OCI-LY7 (cell line): ENCODE data around the gene SLC9C1. TPM values are rescaled to one million over a fixed set of nuclear protein-coding genes. Genes with fewer than 3 reads are reported as not detected.
A peak's percentile ranks its signal among the peaks of the same experiment; 100 is the strongest.

Experiments used
- BruUV-seq: library from RNA; stranded (reverse); fragments of 400-500 nt; replicated peaks from 2 replicates; lab custom pipeline; 2021; lab: Mats Ljungman, UMichigan
- CTCF ChIA-PET: fragments of 300-600 bp; sonication (Branson Sonifier 250); formaldehyde crosslinking; loops from one replicate; lab custom pipeline; 2022; ENCODE audit warnings: antibody characterized with exemption; ENCODE audit not compliant: unreplicated experiment; lab: Charles Lee
- POLR2A ChIA-PET: fragments of 300-600 bp; sonication (Branson Sonifier 250); formaldehyde crosslinking; loops from one replicate; lab custom pipeline; 2022; ENCODE audit warnings: antibody characterized with exemption; lab: Charles Lee
- DNase-seq: peaks from one replicate; pipeline ENCODE4 v3.0.0-alpha.2; 2015; ENCODE audit warnings: low spot score
- H2AFZ ChIP-seq: fragments of 200-600 bp; sonication (generic), shearing (Covaris generic); 2 replicates; pipeline ENCODE4 v1.6.1; 2014; ENCODE audit warnings: mild to moderate bottlenecking, antibody characterized with exemption, low read length, moderate library complexity
- H3K27ac ChIP-seq: fragments of 200-600 bp; sonication (generic); 2 replicates; pipeline ENCODE4 v1.5.1; 2014; ENCODE audit warnings: mixed run types, low read depth, mild to moderate bottlenecking, moderate library complexity, low read length, inconsistent platforms; ENCODE audit not compliant: poor library complexity, severe bottlenecking
- H3K36me3 ChIP-seq: fragments of 200-600 bp; sonication (generic); 2 replicates; pipeline ENCODE4 v1.6.1; 2014; ENCODE audit warnings: mild to moderate bottlenecking, antibody characterized with exemption, low read length, moderate library complexity, mixed read lengths; ENCODE audit not compliant: insufficient read depth
- H3K4me1 ChIP-seq: fragments of 200-600 bp; sonication (generic); 2 replicates; pipeline ENCODE4 v1.5.1; 2014; ENCODE audit warnings: mild to moderate bottlenecking, low read length; ENCODE audit not compliant: insufficient read depth, poor library complexity, severe bottlenecking
- H3K4me2 ChIP-seq: fragments of 200-600 bp; sonication (generic); 2 replicates; pipeline ENCODE4 v1.6.1; 2014; ENCODE audit warnings: mild to moderate bottlenecking, low read length
- H3K4me3 ChIP-seq: fragments of 200-600 bp; sonication (generic); 2 replicates; pipeline ENCODE4 v1.5.1; 2014; ENCODE audit warnings: mild to moderate bottlenecking, low read depth, low read length; ENCODE audit not compliant: poor library complexity, severe bottlenecking
- H3K79me2 ChIP-seq: fragments of 200-600 bp; sonication (generic); 2 replicates; pipeline ENCODE4 v1.6.1; 2016; ENCODE audit warnings: low read depth, mild to moderate bottlenecking, low read length, moderate library complexity, mixed read lengths; ENCODE audit not compliant: insufficient read depth
- H3K9me2 ChIP-seq: fragments of 200-600 bp; sonication (generic); 2 replicates; pipeline ENCODE4 v1.6.1; 2016; ENCODE audit warnings: mild to moderate bottlenecking, low read length, mixed read lengths; ENCODE audit not compliant: insufficient read depth
- H3K9me3 ChIP-seq: fragments of 200-600 bp; sonication (generic); 2 replicates; pipeline ENCODE4 v1.6.1; 2014; ENCODE audit warnings: mild to moderate bottlenecking, mixed run types, low read length, mixed read lengths
- H4K20me1 ChIP-seq: fragments of 200-600 bp; sonication (generic); 2 replicates; pipeline ENCODE4 v1.6.1; 2014; ENCODE audit warnings: mild to moderate bottlenecking, antibody characterized with exemption, low read length, moderate library complexity, mixed read lengths; ENCODE audit not compliant: insufficient read depth
- EZH2phosphoT487 ChIP-seq: fragments of 200-600 bp; sonication (generic); IDR thresholded peaks from 2 replicates; pipeline ENCODE4 v1.6.1; 2018; ENCODE audit warnings: low read depth, borderline replicate concordance, mild to moderate bottlenecking, mixed run types, antibody characterized with exemption, low read length, moderate library complexity, mixed read lengths
- intact Hi-C: fragments of 100-400 bp; cut with micrococcal nuclease; formaldehyde crosslinking; loops from one replicate; pipeline ENCODE4 v1.10.0; 2022; ENCODE audit not compliant: unreplicated experiment
- total RNA-seq, 2 experiments: library from RNA; depleted of rRNA in 1 of 2; stranded (reverse); fragments of >200 nt in 1 of 2; shearing (Covaris generic) in 1 of 2; gene quantifications; 2 replicates each; pipeline ENCODE4 v1.2.3, GENCODE V29; 2014 to 2022
- TF ChIP-seq, protein P1 (sequence below): fragments of 200-600 bp; sonication (generic); conservative IDR thresholded peaks from 2 replicates; pipeline ENCODE4 v1.5.1; 2014; ENCODE audit warnings: mild to moderate bottlenecking, antibody characterized with exemption, low read length, moderate library complexity, mixed read lengths

The SLC9C1 gene
- total RNA-seq, 2 experiments from 2014 or later: not detected

DNA sequence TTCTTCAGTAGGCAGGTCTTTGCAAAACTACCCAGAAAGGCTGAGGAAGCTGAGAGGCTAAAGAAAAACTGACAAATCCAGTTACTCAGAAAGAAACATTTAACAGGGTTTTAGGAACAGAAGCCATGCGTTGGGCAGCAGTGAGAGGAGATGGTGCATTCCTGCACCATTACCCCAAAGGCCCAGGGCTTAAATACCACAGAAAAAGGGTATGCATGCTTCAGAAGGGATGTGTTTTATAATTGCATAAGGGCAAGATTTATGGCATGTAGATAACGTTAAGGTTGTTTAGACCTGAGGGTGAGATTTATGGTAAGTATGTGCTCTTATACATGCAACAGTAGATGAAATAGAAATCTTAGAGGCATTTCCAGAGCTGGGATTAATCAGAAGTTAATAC is 197.8 kb downstream of the SLC9C1 start:
- Histone ChIP-seq H3K79me2 (peaks cover 5% of the 10 kb centered on the region; the same call in 1 of the 2 replicates), H2AFZ (no peak overlapping the region), H3K27ac (no peak overlapping the region), H3K4me2 (no peak overlapping the region), H4K20me1 (no peaks in the 10 kb centered on the region), H3K4me3 (no peak overlapping the region), H3K9me2 (no peaks in the 10 kb centered on the region), H3K4me1 (peaks cover 37% of the 10 kb centered on the region), H3K9me3 (no peaks in the 10 kb centered on the region; the same call in 1 of the 2 replicates), H3K36me3 (peaks cover 12% of the 10 kb centered on the region)
- no TSS peak for BruUV-seq
- ChIA-PET CTCF (no interaction called here), POLR2A (no interaction called here)
- intact Hi-C loops: no loop called here
- TF ChIP-seq, protein P1, sequence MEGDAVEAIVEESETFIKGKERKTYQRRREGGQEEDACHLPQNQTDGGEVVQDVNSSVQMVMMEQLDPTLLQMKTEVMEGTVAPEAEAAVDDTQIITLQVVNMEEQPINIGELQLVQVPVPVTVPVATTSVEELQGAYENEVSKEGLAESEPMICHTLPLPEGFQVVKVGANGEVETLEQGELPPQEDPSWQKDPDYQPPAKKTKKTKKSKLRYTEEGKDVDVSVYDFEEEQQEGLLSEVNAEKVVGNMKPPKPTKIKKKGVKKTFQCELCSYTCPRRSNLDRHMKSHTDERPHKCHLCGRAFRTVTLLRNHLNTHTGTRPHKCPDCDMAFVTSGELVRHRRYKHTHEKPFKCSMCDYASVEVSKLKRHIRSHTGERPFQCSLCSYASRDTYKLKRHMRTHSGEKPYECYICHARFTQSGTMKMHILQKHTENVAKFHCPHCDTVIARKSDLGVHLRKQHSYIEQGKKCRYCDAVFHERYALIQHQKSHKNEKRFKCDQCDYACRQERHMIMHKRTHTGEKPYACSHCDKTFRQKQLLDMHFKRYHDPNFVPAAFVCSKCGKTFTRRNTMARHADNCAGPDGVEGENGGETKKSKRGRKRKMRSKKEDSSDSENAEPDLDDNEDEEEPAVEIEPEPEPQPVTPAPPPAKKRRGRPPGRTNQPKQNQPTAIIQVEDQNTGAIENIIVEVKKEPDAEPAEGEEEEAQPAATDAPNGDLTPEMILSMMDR: no peak
- no peak for TF ChIP-seq EZH2phosphoT487
- DNase-seq: no peak

DNA sequence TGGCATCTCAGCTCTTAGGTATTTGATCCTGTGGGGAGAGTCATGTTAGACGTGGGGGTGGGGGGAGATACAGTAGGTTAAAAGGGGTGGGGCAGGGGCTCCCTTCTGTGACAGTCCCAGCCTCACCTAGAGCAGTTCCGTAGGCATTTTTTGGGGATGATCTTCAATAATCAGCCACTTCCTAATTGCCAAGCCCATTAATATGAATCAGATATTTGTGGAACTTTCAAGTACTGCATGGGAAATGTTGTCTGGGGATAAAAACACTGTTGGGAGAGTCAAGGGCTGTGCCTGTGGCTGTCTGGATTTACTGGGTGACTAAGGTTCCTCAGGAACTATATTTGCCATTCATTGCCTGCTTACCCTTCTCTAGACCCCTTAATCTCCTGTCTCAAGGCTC is 198.3 kb downstream of the SLC9C1 start:
- H3K4me3 ChIP-seq: no peak overlapping the region
- H3K27ac ChIP-seq: no peak overlapping the region
- intact Hi-C loops: no loop called here
- peaks cover 5% of the 10 kb centered on the region; the same call in 1 of the 2 replicates for H3K79me2 ChIP-seq
- H3K9me2 ChIP-seq: no peaks in the 10 kb centered on the region
- BruUV-seq: no TSS peak
- no peak for DNase-seq
- TF ChIP-seq, protein P1: no peak
- no peak for TF ChIP-seq EZH2phosphoT487
- H3K36me3 ChIP-seq: peaks cover 12% of the 10 kb centered on the region
- H3K4me2 ChIP-seq: no peak overlapping the region
- POLR2A ChIA-PET: interaction anchor here (0.6 to 0.8 kb wide), 2 partner anchors 11 to 471 kb away, joined by 3 to 4 read pairs; no protein-coding TSS in a partner anchor
- H3K4me1 ChIP-seq: peaks cover 41% of the 10 kb centered on the region
- H3K9me3 ChIP-seq: no peaks in the 10 kb centered on the region; the same call in 1 of the 2 replicates
- H4K20me1 ChIP-seq: no peaks in the 10 kb centered on the region
- CTCF ChIA-PET: interaction anchor here (0.6 kb wide), 2 partner anchors 15 to 16 kb away, joined by 3 to 19 read pairs; no protein-coding TSS in a partner anchor
- H2AFZ ChIP-seq: no peak overlapping the region

DNA sequence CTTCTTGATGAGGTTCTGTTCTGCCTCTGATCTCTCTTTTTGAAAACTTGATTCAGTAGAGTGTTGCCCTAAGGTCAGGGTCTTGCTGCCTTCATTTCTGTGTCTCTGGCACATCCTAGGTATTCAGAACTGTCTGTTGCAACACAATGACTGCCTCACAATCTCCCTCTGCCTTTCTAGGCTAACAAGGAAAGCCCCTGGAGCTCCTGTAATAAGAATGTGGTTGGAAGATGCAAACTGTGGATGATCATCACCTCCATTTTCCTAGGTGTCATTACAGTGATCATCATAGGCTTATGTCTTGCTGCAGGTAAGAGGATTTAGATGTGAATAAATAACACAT is 200.9 kb downstream of the SLC9C1 start:
- Histone ChIP-seq H3K4me3 (peak overlapping the region; percentile 49), H3K27ac (peak overlapping the region; percentile 65), H3K4me2 (peak overlapping the region; percentile 71), H3K79me2 (peaks cover 12% of the 10 kb centered on the region; the same call in 1 of the 2 replicates), H3K9me2 (no peaks in the 10 kb centered on the region), H3K4me1 (peaks cover 54% of the 10 kb centered on the region), H4K20me1 (no peaks in the 10 kb centered on the region), H3K36me3 (peaks cover 12% of the 10 kb centered on the region), H2AFZ (peak overlapping the region; percentile 84), H3K9me3 (no peaks in the 10 kb centered on the region; the same call in 1 of the 2 replicates)
- POLR2A ChIA-PET: interaction anchor here (0.9 to 2.5 kb wide), 2 partner anchors 16 to 230 kb away, joined by 3 to 10 read pairs; no protein-coding TSS in a partner anchor
- BruUV-seq: no TSS peak
- CTCF ChIA-PET: interaction anchor here (1.4 kb wide), 1 partner anchor 18 kb away, joined by 6 read pairs; no protein-coding TSS in a partner anchor
- intact Hi-C loops: no loop called here
- no peak for DNase-seq
- TF ChIP-seq, protein P1: no peak
- TF ChIP-seq EZH2phosphoT487: no peak
